PFSK-1 (cell line): ENCODE results near the gene BCR.

ENCODE experiments used
- POLR2AphosphoS5 ChIP-seq: IDR thresholded peaks from 2 replicates; pipeline ENCODE4 v1.6.1; 2012; ENCODE audit warnings: low read depth, mild to moderate bottlenecking, control low read depth, low read length, moderate library complexity
- SIN3A ChIP-seq: IDR thresholded peaks from 2 replicates; pipeline ENCODE4 v1.6.1; 2012; ENCODE audit warnings: mild to moderate bottlenecking, low read length, moderate library complexity, borderline replicate concordance; ENCODE audit not compliant: insufficient read depth
- TAF1 ChIP-seq: IDR thresholded peaks from 2 replicates; pipeline ENCODE4 v1.6.1; 2012; ENCODE audit warnings: low read length, control low read depth, borderline replicate concordance; ENCODE audit not compliant: insufficient read depth
- TF ChIP-seq, protein P1 (sequence below), 2 experiments: IDR thresholded peaks; 2 replicates each; pipeline versions ENCODE4 v1.6.1 to v1.8.0; 2011 to 2012; ENCODE audit warnings: low read depth in 2 of 2, low read length in 2 of 2, control low read depth in 1 of 2, inconsistent platforms in 1 of 2, mild to moderate bottlenecking in 1 of 2, moderate library complexity in 1 of 2; ENCODE audit not compliant: insufficient read depth in 1 of 2

DNA sequence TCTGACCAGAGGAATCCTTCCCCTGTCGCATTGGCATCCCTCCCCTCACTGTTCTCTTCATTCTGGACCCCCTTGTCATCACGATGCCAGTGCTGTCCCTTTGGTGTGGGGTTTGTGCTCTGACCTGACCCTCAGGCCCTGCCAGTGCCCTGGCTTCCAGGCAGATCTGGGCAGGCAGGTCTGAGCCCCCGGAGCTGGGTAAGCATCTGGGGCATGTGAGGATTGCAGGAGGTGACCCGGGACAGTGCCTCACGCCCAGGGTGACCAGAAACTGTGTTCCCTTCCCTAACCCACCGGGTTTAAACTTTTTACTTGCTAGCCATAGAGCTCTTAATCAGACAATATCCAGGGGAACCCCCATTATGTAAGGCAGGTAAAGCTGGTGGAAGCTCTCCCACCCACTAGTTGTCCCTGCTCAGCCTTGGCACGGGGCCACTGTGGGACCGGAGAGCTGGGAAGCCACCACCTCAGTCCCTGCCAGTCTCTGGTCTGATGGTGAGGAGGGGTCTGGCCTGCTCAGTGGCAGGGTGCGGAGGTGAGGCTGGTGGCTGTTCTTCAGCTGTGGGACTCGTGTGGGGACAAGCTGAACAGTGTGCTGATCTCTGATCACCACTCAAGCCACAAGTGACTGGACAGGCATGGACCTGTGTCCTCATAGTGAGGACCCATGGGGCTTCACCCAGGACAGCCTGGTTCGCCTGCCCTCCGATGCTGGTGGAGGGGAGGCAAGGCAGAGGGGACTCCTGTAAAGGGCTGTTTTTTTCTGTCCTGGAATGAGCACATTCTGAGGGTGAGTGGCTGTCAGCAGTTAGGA is 38.0 kb downstream of the BCR start:
- no peak for TF ChIP-seq TAF1
- no peak for TF ChIP-seq POLR2AphosphoS5
- TF ChIP-seq SIN3A = no peak
- TF ChIP-seq, protein P1, sequence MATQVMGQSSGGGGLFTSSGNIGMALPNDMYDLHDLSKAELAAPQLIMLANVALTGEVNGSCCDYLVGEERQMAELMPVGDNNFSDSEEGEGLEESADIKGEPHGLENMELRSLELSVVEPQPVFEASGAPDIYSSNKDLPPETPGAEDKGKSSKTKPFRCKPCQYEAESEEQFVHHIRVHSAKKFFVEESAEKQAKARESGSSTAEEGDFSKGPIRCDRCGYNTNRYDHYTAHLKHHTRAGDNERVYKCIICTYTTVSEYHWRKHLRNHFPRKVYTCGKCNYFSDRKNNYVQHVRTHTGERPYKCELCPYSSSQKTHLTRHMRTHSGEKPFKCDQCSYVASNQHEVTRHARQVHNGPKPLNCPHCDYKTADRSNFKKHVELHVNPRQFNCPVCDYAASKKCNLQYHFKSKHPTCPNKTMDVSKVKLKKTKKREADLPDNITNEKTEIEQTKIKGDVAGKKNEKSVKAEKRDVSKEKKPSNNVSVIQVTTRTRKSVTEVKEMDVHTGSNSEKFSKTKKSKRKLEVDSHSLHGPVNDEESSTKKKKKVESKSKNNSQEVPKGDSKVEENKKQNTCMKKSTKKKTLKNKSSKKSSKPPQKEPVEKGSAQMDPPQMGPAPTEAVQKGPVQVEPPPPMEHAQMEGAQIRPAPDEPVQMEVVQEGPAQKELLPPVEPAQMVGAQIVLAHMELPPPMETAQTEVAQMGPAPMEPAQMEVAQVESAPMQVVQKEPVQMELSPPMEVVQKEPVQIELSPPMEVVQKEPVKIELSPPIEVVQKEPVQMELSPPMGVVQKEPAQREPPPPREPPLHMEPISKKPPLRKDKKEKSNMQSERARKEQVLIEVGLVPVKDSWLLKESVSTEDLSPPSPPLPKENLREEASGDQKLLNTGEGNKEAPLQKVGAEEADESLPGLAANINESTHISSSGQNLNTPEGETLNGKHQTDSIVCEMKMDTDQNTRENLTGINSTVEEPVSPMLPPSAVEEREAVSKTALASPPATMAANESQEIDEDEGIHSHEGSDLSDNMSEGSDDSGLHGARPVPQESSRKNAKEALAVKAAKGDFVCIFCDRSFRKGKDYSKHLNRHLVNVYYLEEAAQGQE (IDR thresholded peaks at IDR 0.05; ENCODE audit: insufficient read depth in 1 of 2, low read depth in 2 of 2, low read length in 2 of 2) = no peak
